Hepatocyte (in vitro differentiated cells): ENCODE data around the gene FUCA1. TPM values are rescaled to one million over a fixed set of nuclear protein-coding genes. Genes with fewer than 3 reads are reported as not detected.

ENCODE experiments used
- DNase-seq: peaks from one replicate; pipeline ENCODE4 v3.0.0-alpha.2; 2016; ENCODE audit warnings: low spot score
- H2AFZ ChIP-seq: fragments of 200-600 bp; sonication (generic); 2 replicates; pipeline ENCODE4 v1.6.0; 2016; ENCODE audit warnings: antibody characterized with exemption, mild to moderate bottlenecking
- H3K27ac ChIP-seq: fragments of 200-600 bp; sonication (generic); 2 replicates; pipeline ENCODE4 v1.5.1; 2016; ENCODE audit warnings: mild to moderate bottlenecking
- H3K27me3 ChIP-seq: fragments of 200-600 bp; sonication (generic); 2 replicates; pipeline ENCODE4 v1.6.1; 2016
- H3K36me3 ChIP-seq: fragments of 200-600 bp; sonication (generic); replicated peaks from 2 replicates; pipeline ENCODE4 v1.5.1; 2016; ENCODE audit warnings: low read depth; ENCODE audit not compliant: insufficient read depth
- H3K4me1 ChIP-seq: fragments of 200-600 bp; sonication (generic); 2 replicates; pipeline ENCODE4 v1.5.1; 2016; ENCODE audit warnings: mild to moderate bottlenecking, moderate library complexity; ENCODE audit not compliant: insufficient read depth
- H3K4me2 ChIP-seq: fragments of 200-600 bp; sonication (generic); 2 replicates; pipeline ENCODE4 v1.6.0; 2016
- H3K4me3 ChIP-seq: fragments of 200-600 bp; sonication (generic); 2 replicates; pipeline ENCODE4 v1.5.1; 2016; ENCODE audit warnings: mild to moderate bottlenecking
- H3K79me2 ChIP-seq: fragments of 200-600 bp; sonication (generic); 2 replicates; pipeline ENCODE4 v1.6.0; 2017; ENCODE audit warnings: mild to moderate bottlenecking
- H3K9me2 ChIP-seq: fragments of 200-600 bp; sonication (generic); replicated peaks from 2 replicates; pipeline ENCODE4 v1.6.0; 2017; ENCODE audit warnings: mild to moderate bottlenecking; ENCODE audit not compliant: insufficient read depth
- H3K9me3 ChIP-seq: fragments of 200-600 bp; sonication (generic); 2 replicates; pipeline ENCODE4 v1.5.1; 2016; ENCODE audit warnings: low read depth, mild to moderate bottlenecking
- H4K20me1 ChIP-seq: fragments of 200-600 bp; sonication (generic); 2 replicates; pipeline ENCODE4 v1.6.0; 2016; ENCODE audit warnings: mild to moderate bottlenecking; ENCODE audit not compliant: insufficient read depth, poor library complexity, severe bottlenecking
- CTCF ChIP-seq: fragments of 200-600 bp; sonication (generic); IDR thresholded peaks from 2 replicates; pipeline ENCODE4 v1.5.1; 2016; ENCODE audit warnings: antibody characterized with exemption, mild to moderate bottlenecking; ENCODE audit not compliant: poor library complexity
- EZH2 ChIP-seq: fragments of 200-600 bp; sonication (generic); IDR thresholded peaks from 2 replicates; pipeline ENCODE4 v1.6.1; 2016; ENCODE audit warnings: antibody characterized with exemption, mild to moderate bottlenecking, borderline replicate concordance
- EZH2phosphoT487 ChIP-seq: fragments of 200-600 bp; sonication (generic); IDR thresholded peaks from one replicate; pipeline ENCODE4 v1.6.1; 2018; ENCODE audit warnings: antibody characterized with exemption, mild to moderate bottlenecking, low read depth, moderate library complexity; ENCODE audit not compliant: unreplicated experiment, severe bottlenecking
- WGBS: methylation state at CpG from one replicate; pipeline ENCODE4 v1.1.6; 2016; ENCODE audit warnings: low lambda C conversion rate; ENCODE audit errors: missing lambda C conversion rate; 5-methylcytosine and 5-hydroxymethylcytosine counted together
- polyA plus RNA-seq: library from polyadenylated mRNA; unstranded; fragments of >200 nt; fragmentation: Nextera tagmentation; extraction: Ambion mirVana; gene quantifications from 2 replicates; pipeline ENCODE4 v1.2.1, GENCODE V29; 2016
- total RNA-seq: library from RNA; depleted of rRNA; stranded (reverse); fragments of >200 nt; gene quantifications from 2 replicates; pipeline ENCODE4 v1.2.3, GENCODE V29; 2014

Gene FUCA1
- total and polyA plus RNA-seq, 2 experiments from 2014 or later: 59.0 to 74.2 TPM

GRCh38 chr1:23799255-23799569 lies 68.9 kb downstream of the FUCA1 start:
- H3K36me3 ChIP-seq: no peaks in the 10 kb centered on the region
- no peak overlapping the region for H3K4me3 ChIP-seq
- TF ChIP-seq EZH2phosphoT487 (no peak), CTCF (no peak), EZH2 (no peak)
- no peaks in the 10 kb centered on the region for H3K9me2 ChIP-seq
- DNase-seq: no peak
- peaks cover 18% of the 10 kb centered on the region for H3K4me1 ChIP-seq
- H3K27me3 ChIP-seq: no peaks in the 10 kb centered on the region
- H2AFZ ChIP-seq: no peak overlapping the region
- H3K79me2 ChIP-seq: peaks cover 6% of the 10 kb centered on the region
- no peaks in the 10 kb centered on the region for H4K20me1 ChIP-seq
- H3K27ac ChIP-seq: peak overlapping the region; percentile 99
- 56% methylated on average over 7 of the region's 7 CpGs for WGBS
- peak overlapping the region; percentile 93 for H3K4me2 ChIP-seq
- H3K9me3 ChIP-seq: no peaks in the 10 kb centered on the region

GRCh38 chr1:23798662-23799142 lies 69.4 kb downstream of the FUCA1 start:
- no peak for DNase-seq
- TF ChIP-seq EZH2 (no peak), EZH2phosphoT487 (no peak), CTCF (no peak)
- no peaks in the 10 kb centered on the region for H4K20me1 ChIP-seq
- H2AFZ ChIP-seq: no peak overlapping the region
- no peaks in the 10 kb centered on the region for H3K9me3 ChIP-seq
- peak overlapping the region; percentile 93 for H3K4me2 ChIP-seq
- H3K79me2 ChIP-seq: peaks cover 7% of the 10 kb centered on the region
- WGBS: 92% methylated on average over 9 of the region's 12 CpGs
- H3K4me3 ChIP-seq: no peak overlapping the region
- H3K27ac ChIP-seq: peak overlapping the region; percentile 99
- no peaks in the 10 kb centered on the region for H3K27me3 ChIP-seq
- no peaks in the 10 kb centered on the region for H3K36me3 ChIP-seq
- no peaks in the 10 kb centered on the region for H3K9me2 ChIP-seq
- peaks cover 19% of the 10 kb centered on the region for H3K4me1 ChIP-seq

DNA sequence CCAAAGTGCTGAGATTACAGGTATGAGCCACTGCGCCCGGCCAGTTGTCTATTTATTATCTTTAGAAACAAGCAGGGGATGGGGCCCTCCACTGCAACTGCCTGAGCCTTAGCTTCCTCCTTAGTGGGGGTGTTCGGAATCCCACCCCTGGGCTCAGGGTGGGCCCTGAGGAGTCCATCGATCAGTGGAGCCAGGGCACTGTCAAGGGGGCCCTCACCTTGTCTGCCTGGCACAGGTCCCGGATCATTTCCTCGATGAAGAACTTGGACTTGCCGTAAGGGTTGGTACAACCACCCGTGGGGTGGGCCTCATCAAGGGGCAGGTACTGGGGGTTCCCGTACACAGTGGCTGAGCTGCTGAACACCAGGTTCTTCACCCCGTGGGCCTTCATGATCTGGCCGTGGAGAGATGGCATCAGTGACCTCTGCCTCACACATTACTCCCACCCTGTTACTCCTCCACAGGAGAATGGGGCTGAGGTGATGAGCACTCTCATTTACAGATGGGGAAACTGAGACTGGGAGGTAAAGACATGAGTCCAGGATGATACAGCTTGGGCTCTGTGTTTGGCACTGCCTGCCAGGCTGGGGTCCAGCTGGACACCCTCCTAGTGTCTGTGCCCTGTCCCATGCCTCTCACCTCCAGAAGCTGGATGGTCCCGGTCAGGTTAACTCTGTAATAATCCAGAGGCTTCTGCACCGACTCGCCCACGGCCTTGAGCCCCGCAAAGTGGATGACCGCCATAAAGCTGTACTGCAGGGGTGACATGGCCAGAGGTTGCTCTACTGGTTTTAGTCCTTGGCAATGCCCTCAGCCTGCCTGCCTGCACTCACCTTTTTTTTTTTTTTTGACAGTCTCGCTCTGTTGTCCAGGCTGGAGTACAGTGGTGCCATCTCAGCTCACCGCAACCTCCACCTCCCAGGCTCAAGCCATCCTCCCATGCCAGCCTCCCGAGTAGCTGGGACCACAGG lies 70.3 kb downstream of the FUCA1 start:
- Histone ChIP-seq H3K27ac (peak overlapping the region; percentile 99), H3K4me2 (peak overlapping the region; percentile 93), H3K79me2 (peaks cover 16% of the 10 kb centered on the region), H3K4me3 (no peak overlapping the region), H2AFZ (no peak overlapping the region), H3K9me3 (no peaks in the 10 kb centered on the region), H3K9me2 (no peaks in the 10 kb centered on the region), H3K27me3 (no peaks in the 10 kb centered on the region), H3K36me3 (no peaks in the 10 kb centered on the region), H3K4me1 (peaks cover 24% of the 10 kb centered on the region), H4K20me1 (no peaks in the 10 kb centered on the region)
- DNase-seq: no peak
- WGBS: 89% methylated on average over 20 of the region's 20 CpGs
- TF ChIP-seq EZH2phosphoT487 (no peak), CTCF (no peak), EZH2 (no peak)
